Stomach (tissue), 9 donors: ENCODE measurements around the gene C19orf25. TPM values are rescaled to one million over a fixed set of nuclear protein-coding genes. Genes with fewer than 3 reads are reported as not detected.

Experiments
- DNase-seq, 2 donors: peaks; one replicate each; pipeline versions ENCODE4 v3.0.0 to v3.0.0-alpha.2; 2013 to 2019
- H3K27ac ChIP-seq, 5 donors: fragments of 200-600 bp in 4 of 5; sonication (generic) in 4 of 5; one replicate each; pipeline ENCODE4 v1.5.1; 2013 to 2019; ENCODE audit warnings: mild to moderate bottlenecking in 1 of 5, moderate library complexity in 1 of 5
- H3K27me3 ChIP-seq, 3 donors: fragments of 200-600 bp; sonication (generic); one replicate each; pipeline ENCODE4 v1.5.1; 2017 to 2019; ENCODE audit warnings: mixed run types in 1 of 3
- H3K36me3 ChIP-seq, 4 donors: fragments of 200-600 bp; sonication (generic); 1 replicate in 3 of 4; 2 replicates in 1 of 4; pipeline ENCODE4 v1.5.1; 2016 to 2019
- H3K4me1 ChIP-seq, 4 donors: fragments of 200-600 bp; sonication (generic); one replicate each; pipeline ENCODE4 v1.5.1; 2016 to 2019
- H3K4me3 ChIP-seq, 4 donors: fragments of 200-600 bp; sonication (generic) in 3 of 4; one replicate each; pipeline ENCODE4 v1.5.1; 2016 to 2019; ENCODE audit warnings: mild to moderate bottlenecking in 1 of 4
- H3K9me3 ChIP-seq, 4 donors: fragments of 200-600 bp; sonication (generic); one replicate each; pipeline ENCODE4 v1.5.1; 2016 to 2019
- EP300 ChIP-seq: sonication (generic); formaldehyde crosslinking; IDR thresholded peaks from one replicate; pipeline ENCODE4 v1.6.1; 2017; ENCODE audit warnings: antibody characterized with exemption
- POLR2A ChIP-seq, 4 donors: fragments of 450-650 bp; IDR thresholded peaks; one replicate each; pipeline ENCODE4 v1.6.1; 2016; ENCODE audit warnings: antibody characterized with exemption in 4 of 4, control low read depth in 2 of 4, mild to moderate bottlenecking in 1 of 4, moderate library complexity in 1 of 4
- POLR2AphosphoS5 ChIP-seq, 3 donors: sonication (generic); formaldehyde crosslinking; IDR thresholded peaks; one replicate each; pipeline ENCODE4 v1.6.1; 2016; ENCODE audit warnings: antibody characterized with exemption in 3 of 3
- WGBS, 5 donors: extraction: QIAGEN DNeasy Blood & Tissue Kit in 3 of 5; methylation state at CpG; one replicate each; pipeline versions ENCODE4 v1.1.5 to v1.1.7; 2013 to 2018; 5-methylcytosine and 5-hydroxymethylcytosine counted together
- intact Hi-C: fragments of 100-400 bp; cut with DNase I; formaldehyde crosslinking; loops from one replicate; pipeline ENCODE4 v1.15.1; 2023; ENCODE audit warnings: low total_unique reads
- polyA plus RNA-seq, 3 donors: library from polyadenylated mRNA; stranded (reverse); fragments of 200-250 nt; gene quantifications; one replicate each; pipeline ENCODE4 v1.2.3, GENCODE V29; 2013
- total RNA-seq, 5 donors: library from RNA; depleted of rRNA; stranded (reverse); fragments of >200 nt; gene quantifications; one replicate each; pipeline versions ENCODE4 v1.1.0 to v1.2.3, GENCODE V29; 2014 to 2016
- TF ChIP-seq, protein P1 (sequence below), 7 experiments: fragments of 450-650 bp in 4 of 7; fragments of 200-600 bp in 3 of 7; sonication (generic) in 3 of 7; IDR thresholded peaks; one replicate each; pipeline ENCODE4 v1.5.1; 2016 to 2019; ENCODE audit warnings: antibody characterized with exemption in 7 of 7, control low read depth in 2 of 7, mild to moderate bottlenecking in 1 of 7
- donor health status: healthy with polysubstance abuse.
- donor health status: Bipolar disorder and iron deficiency.
- donor health status: healthy.

C19orf25 gene
- total and polyA plus RNA-seq, 8 donors = 5.4 to 84.3 (median 29.1) TPM

DNA sequence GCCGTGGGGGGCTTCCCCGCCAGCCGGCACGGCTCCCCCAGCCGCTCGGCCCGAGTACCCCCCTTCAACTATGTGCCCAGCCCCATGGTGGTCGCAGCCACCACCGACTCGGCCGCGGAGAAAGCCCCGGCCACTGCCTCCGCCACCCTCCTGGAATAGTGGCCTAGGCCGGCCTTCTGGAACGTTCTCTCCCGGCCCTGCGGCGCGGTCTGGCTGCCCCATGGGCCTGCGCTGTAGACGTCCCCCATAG is 9.0 kb downstream of the C19orf25 start:
- no peak for DNase-seq
- intact Hi-C loops = no loop called here
- peak overlapping the region; percentile 34 to 62 (median 38) for H3K4me3 ChIP-seq

DNA sequence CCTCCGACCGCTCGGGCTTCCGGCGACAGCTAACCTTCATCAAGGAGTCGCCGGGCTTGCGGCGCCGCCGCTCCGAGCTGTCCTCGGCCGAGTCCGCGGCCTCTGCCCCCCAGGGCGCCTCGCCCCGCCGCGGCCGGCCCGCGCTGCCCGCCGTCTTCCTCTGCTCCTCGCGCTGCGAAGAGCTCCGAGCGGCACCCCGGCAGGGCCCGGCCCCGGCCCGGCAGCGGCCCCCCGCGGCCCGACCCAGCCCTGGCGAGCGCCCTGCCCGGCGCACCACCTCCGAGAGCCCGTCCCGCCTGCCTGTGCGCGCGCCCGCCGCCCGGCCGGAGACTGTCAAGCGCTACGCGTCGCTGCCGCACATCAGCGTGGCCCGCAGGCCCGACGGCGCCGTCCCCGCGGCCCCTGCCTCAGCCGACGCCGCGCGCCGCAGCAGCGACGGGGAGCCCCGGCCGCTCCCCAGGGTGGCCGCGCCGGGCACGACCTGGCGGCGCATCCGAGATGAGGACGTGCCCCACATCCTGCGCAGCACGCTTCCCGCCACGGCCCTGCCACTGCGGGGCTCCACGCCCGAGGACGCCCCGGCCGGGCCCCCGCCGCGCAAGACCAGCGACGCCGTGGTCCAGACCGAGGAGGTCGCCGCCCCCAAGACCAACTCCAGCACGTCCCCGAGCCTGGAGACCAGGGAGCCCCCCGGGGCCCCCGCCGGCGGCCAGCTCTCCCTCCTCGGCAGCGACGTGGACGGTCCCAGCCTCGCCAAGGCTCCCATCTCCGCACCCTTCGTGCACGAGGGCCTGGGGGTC is 9.6 kb downstream of the C19orf25 start:
- Histone ChIP-seq H3K4me3 (peak overlapping the region; percentile 34 to 62 (median 38)), H3K27ac (no peak overlapping the region), H3K27me3 (peaks cover 42 to 100% (median 87%) of the 10 kb centered on the region in 3 donors), H3K9me3 (no peaks in the 10 kb centered on the region), H3K36me3 (peaks cover 0 to 5% (median 2%) of the 10 kb centered on the region in 4 donors), H3K4me1 (peaks cover 61 to 92% (median 88%) of the 10 kb centered on the region in 4 donors)
- intact Hi-C loops = no loop called here
- TF ChIP-seq EP300 = no peak
- TF ChIP-seq POLR2A (IDR thresholded peaks at IDR 0.05) = no peak
- TF ChIP-seq, protein P1, sequence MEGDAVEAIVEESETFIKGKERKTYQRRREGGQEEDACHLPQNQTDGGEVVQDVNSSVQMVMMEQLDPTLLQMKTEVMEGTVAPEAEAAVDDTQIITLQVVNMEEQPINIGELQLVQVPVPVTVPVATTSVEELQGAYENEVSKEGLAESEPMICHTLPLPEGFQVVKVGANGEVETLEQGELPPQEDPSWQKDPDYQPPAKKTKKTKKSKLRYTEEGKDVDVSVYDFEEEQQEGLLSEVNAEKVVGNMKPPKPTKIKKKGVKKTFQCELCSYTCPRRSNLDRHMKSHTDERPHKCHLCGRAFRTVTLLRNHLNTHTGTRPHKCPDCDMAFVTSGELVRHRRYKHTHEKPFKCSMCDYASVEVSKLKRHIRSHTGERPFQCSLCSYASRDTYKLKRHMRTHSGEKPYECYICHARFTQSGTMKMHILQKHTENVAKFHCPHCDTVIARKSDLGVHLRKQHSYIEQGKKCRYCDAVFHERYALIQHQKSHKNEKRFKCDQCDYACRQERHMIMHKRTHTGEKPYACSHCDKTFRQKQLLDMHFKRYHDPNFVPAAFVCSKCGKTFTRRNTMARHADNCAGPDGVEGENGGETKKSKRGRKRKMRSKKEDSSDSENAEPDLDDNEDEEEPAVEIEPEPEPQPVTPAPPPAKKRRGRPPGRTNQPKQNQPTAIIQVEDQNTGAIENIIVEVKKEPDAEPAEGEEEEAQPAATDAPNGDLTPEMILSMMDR (IDR thresholded peaks at IDR 0.05) = no peak
- TF ChIP-seq POLR2AphosphoS5 (IDR thresholded peaks at IDR 0.05) = no peak
- 0 to 2% (median 1%) methylated on average over 7 to 117 of the region's 117 CpGs; no CpG with 5 or more reads in 1 of the 5 donors for WGBS, 5 donors
- DNase-seq = peak in 1 of 2 donors; percentile 56

More for the DNA sequence above, 9.0 kb downstream of the C19orf25 start:
- Histone ChIP-seq H3K27me3 (peaks cover 42 to 100% (median 87%) of the 10 kb centered on the region in 3 donors), H3K9me3 (no peaks in the 10 kb centered on the region), H3K36me3 (peaks cover 0 to 10% (median 8%) of the 10 kb centered on the region in 4 donors), H3K4me1 (peaks cover 61 to 92% (median 88%) of the 10 kb centered on the region in 4 donors), H3K27ac (no peak overlapping the region)
- WGBS, 5 donors = 0 to 9% (median 6%) methylated on average over 6 to 22 of the region's 22 CpGs
- TF ChIP-seq, protein P1 (IDR thresholded peaks at IDR 0.05) = no peak
- no peak for TF ChIP-seq EP300
- TF ChIP-seq POLR2A (IDR thresholded peaks at IDR 0.05) = no peak
- TF ChIP-seq POLR2AphosphoS5 (IDR thresholded peaks at IDR 0.05) = no peak

DNA sequence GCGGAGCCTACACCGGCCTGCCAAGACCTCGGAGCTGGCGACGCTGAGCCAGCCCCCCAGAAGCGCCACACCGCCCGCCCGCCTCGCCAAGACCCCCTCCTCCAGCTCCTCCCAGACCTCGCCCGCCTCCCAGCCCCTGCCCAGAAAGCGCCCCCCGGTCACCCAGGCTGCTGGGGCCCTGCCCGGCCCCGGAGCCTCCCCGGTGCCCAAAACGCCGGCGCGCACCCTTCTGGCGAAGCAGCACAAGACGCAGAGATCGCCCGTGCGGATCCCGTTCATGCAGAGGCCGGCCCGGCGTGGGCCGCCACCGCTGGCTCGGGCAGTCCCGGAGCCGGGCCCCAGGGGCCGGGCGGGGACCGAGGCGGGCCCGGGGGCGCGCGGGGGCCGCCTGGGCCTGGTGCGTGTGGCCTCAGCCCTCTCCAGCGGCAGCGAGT is 10.2 kb downstream of the C19orf25 start:
- no peaks in the 10 kb centered on the region for H3K36me3 ChIP-seq
- 1 to 6% (median 3%) methylated on average over 17 to 47 of the region's 47 CpGs for WGBS, 5 donors
- peak in 1 of 2 donors; percentile 50 for DNase-seq
- intact Hi-C loops = no loop called here
- H3K4me3 ChIP-seq = peak overlapping the region in 3 of 4 donors; percentile 27 to 38 (median 34)
- H3K9me3 ChIP-seq = no peaks in the 10 kb centered on the region
- H3K4me1 ChIP-seq = peaks cover 61 to 87% (median 85%) of the 10 kb centered on the region in 4 donors
- no peak for TF ChIP-seq POLR2AphosphoS5 (IDR thresholded peaks at IDR 0.05)
- H3K27ac ChIP-seq = no peak overlapping the region
- peaks cover 42 to 96% (median 84%) of the 10 kb centered on the region in 3 donors for H3K27me3 ChIP-seq

DNA sequence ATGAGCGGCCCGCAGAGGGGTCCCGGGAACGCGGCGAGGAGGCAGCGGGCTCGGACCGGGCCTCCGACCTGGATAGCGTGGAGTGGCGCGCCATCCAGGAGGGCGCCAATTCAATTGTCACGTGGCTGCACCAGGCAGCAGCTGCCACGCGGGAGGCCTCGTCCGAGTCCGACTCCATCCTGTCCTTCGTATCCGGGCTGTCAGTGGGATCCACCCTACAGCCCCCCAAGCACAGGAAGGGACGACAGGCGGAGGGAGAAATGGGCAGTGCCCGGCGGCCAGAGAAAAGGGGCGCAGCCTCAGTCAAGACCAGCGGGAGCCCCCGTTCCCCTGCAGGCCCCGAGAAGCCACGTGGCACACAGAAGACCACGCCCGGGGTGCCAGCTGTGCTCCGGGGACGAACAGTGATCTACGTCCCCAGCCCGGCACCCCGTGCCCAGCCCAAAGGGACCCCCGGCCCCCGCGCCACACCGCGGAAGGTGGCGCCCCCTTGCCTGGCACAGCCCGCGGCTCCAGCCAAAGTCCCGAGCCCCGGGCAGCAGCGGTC is 10.7 kb downstream of the C19orf25 start:
- H3K27me3 ChIP-seq = peaks cover 42 to 91% (median 82%) of the 10 kb centered on the region in 3 donors
- 3 to 10% (median 8%) methylated on average over 11 to 49 of the region's 49 CpGs for WGBS, 5 donors

More for the DNA sequence above, 10.7 kb downstream of the C19orf25 start:
- DNase-seq = peak in 1 of 2 donors; percentile 21
- intact Hi-C loops = no loop called here
- H3K4me3 ChIP-seq = peak overlapping the region in 3 of 4 donors; percentile 27 to 38 (median 34)
- H3K36me3 ChIP-seq = no peaks in the 10 kb centered on the region
- peaks cover 61 to 82% (median 80%) of the 10 kb centered on the region in 4 donors for H3K4me1 ChIP-seq
- H3K27ac ChIP-seq = no peak overlapping the region
- TF ChIP-seq POLR2A (IDR thresholded peaks at IDR 0.05) = no peak
- no peak for TF ChIP-seq POLR2AphosphoS5 (IDR thresholded peaks at IDR 0.05)
- TF ChIP-seq, protein P1 (IDR thresholded peaks at IDR 0.05) = no peak
- no peak for TF ChIP-seq EP300
- H3K9me3 ChIP-seq = no peaks in the 10 kb centered on the region
